ENCODE data around the gene CYP4A11.

DNA sequence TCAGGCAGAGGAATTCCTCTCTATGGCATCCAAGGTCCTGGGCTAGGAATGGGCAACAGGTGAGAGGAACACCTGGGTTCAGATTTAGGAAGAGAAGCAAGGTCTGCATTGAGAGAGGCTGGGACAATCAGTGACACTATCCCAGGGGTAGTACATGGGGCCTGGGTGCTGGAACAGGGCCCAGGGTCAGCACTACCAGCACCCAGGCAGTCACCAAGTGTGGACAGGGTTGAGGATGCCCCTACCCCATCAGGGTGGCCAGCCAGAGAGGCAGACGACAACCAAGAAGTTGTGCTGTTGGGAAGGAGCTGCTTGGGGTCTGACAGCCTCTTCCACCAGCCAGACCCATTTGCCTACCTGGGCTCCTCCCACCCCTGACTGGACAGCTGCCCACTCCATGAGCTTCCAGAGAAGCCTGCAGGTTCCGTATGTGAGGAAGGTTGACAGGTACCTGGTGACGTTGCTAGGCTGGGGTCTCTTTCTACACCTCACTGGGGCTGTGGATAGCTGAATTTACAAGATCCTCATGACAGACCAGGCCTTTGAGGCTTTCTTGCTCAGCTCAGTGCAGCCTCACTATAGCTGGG, 13.9 kb downstream of the CYP4A11 start:
- TF ChIP-seq, protein P1, sequence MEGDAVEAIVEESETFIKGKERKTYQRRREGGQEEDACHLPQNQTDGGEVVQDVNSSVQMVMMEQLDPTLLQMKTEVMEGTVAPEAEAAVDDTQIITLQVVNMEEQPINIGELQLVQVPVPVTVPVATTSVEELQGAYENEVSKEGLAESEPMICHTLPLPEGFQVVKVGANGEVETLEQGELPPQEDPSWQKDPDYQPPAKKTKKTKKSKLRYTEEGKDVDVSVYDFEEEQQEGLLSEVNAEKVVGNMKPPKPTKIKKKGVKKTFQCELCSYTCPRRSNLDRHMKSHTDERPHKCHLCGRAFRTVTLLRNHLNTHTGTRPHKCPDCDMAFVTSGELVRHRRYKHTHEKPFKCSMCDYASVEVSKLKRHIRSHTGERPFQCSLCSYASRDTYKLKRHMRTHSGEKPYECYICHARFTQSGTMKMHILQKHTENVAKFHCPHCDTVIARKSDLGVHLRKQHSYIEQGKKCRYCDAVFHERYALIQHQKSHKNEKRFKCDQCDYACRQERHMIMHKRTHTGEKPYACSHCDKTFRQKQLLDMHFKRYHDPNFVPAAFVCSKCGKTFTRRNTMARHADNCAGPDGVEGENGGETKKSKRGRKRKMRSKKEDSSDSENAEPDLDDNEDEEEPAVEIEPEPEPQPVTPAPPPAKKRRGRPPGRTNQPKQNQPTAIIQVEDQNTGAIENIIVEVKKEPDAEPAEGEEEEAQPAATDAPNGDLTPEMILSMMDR (IDR thresholded peaks at IDR 0.05) = no peak
- no peak for TF ChIP-seq POLR2A (IDR thresholded peaks at IDR 0.05)
- TF ChIP-seq POLR2AphosphoS5 (IDR thresholded peaks at IDR 0.05) = no peak
